HG03439 (cell line): Measurements from ENCODE around the gene GHRL.

Experiments
- ATAC-seq: cut with Tn5 transposase; IDR thresholded peaks from one replicate; pipeline ENCODE4 v1.9.1; 2021; ENCODE audit warnings: mild to moderate bottlenecking, moderate library complexity; ENCODE audit not compliant: unreplicated experiment

Gene GHRL

GRCh38 chr3:10292505-10293419 lies at the start of gene GHRL:
GHRL (minus strand) TSS chr3:10292947; CDS start chr3:10290180, 2,767 bp downstream.
- ATAC-seq, result peak; percentile 61

GRCh38 chr3:10341901-10342398 lies 49.2 kb upstream of the GHRL start:
- no peak for ATAC-seq

- ATAC-seq, result no peak
These were observed 47.7 kb upstream of the GHRL start for GRCh38 chr3:10340476-10340875.

GRCh38 chr3:10340046-10340445 lies 47.3 kb upstream of the GHRL start:
- no peak for ATAC-seq

GRCh38 chr3:10339376-10339955 lies 46.7 kb upstream of the GHRL start:
- no peak for ATAC-seq

GRCh38 chr3:10338591-10339353 lies 46.0 kb upstream of the GHRL start:
- ATAC-seq, result no peak

- no peak for ATAC-seq
These were observed 45.4 kb upstream of the GHRL start for GRCh38 chr3:10338164-10338470.

- ATAC-seq, result no peak
These were observed 44.8 kb upstream of the GHRL start for GRCh38 chr3:10337323-10338163.

- ATAC-seq, result no peak
These were observed 44.0 kb upstream of the GHRL start for GRCh38 chr3:10336761-10337160.

- no peak for ATAC-seq
These were observed 43.3 kb upstream of the GHRL start for GRCh38 chr3:10335871-10336622.

GRCh38 chr3:10335190-10335738 lies 42.5 kb upstream of the GHRL start:
- ATAC-seq, result no peak

- no peak for ATAC-seq
These were observed 41.7 kb upstream of the GHRL start for GRCh38 chr3:10334459-10334858.

- no peak for ATAC-seq
These were observed 41.3 kb upstream of the GHRL start for GRCh38 chr3:10334042-10334441.

- ATAC-seq, result no peak
These were observed 40.6 kb upstream of the GHRL start for GRCh38 chr3:10333349-10333650.

GRCh38 chr3:10332481-10333348 lies 40.0 kb upstream of the GHRL start:
- ATAC-seq, result no peak

GRCh38 chr3:10331320-10331719 lies 38.6 kb upstream of the GHRL start:
- ATAC-seq, result no peak

GRCh38 chr3:10330319-10330718 lies 37.6 kb upstream of the GHRL start:
- ATAC-seq, result no peak

- no peak for ATAC-seq
These were observed 36.8 kb upstream of the GHRL start for GRCh38 chr3:10329495-10330015.
